B cell (primary cell): Measurements from ENCODE around the gene MS4A18.

Source experiments
- CTCF ChIP-seq: fragments of 200-600 bp; IDR thresholded peaks from one replicate; pipeline ENCODE4 v1.8.0; 2022; ENCODE audit warnings: antibody characterized with exemption, mild to moderate bottlenecking
- EZH2 ChIP-seq: IDR thresholded peaks from 2 replicates; pipeline ENCODE4 v1.6.1; 2012; ENCODE audit warnings: borderline replicate concordance, low read depth, mild to moderate bottlenecking, moderate library complexity, low read length; ENCODE audit not compliant: insufficient read depth, poor library complexity, severe bottlenecking

- TF ChIP-seq CTCF = no peak
- no peak for TF ChIP-seq EZH2
Observed at GRCh38 chr11:60780065-60780464, 55.5 kb downstream of the MS4A18 start.
